AG10803 (cell line): ENCODE results near the gene BICD1.

ENCODE experiments used
- DNase-seq: peaks from one replicate; pipeline ENCODE4 v3.0.0; 2010; ENCODE audit warnings: low read depth
- H3K4me3 ChIP-seq: 2 replicates; pipeline ENCODE4 v1.5.1; 2011; ENCODE audit warnings: mild to moderate bottlenecking, low read length, control low read depth
- CTCF ChIP-seq: conservative IDR thresholded peaks from 2 replicates; pipeline ENCODE4 v1.5.1; 2011; ENCODE audit warnings: mild to moderate bottlenecking, low read length, control low read depth, inconsistent platforms

The BICD1 gene

GRCh38 chr12:32302218-32303173, 195.8 kb downstream of the BICD1 start:
- peak; percentile 26 for TF ChIP-seq CTCF
- H3K4me3 ChIP-seq, result no peak overlapping the region
- DNase-seq, result no peak

GRCh38 chr12:32303174-32303549, 196.5 kb downstream of the BICD1 start:
- H3K4me3 ChIP-seq, result no peak overlapping the region
- peak; percentile 28 for DNase-seq
- no peak for TF ChIP-seq CTCF

- H3K4me3 ChIP-seq, result no peak overlapping the region
- TF ChIP-seq CTCF, result peak; percentile 47
- peak; percentile 24 for DNase-seq
Measured at GRCh38 chr12:32305163-32305562, 198.5 kb downstream of the BICD1 start.

- TF ChIP-seq CTCF, result no peak
- no peak for DNase-seq
- H3K4me3 ChIP-seq, result no peak overlapping the region
Measured at GRCh38 chr12:32307326-32307725, 200.7 kb downstream of the BICD1 start.

GRCh38 chr12:32309811-32310736, 203.4 kb downstream of the BICD1 start:
- TF ChIP-seq CTCF, result no peak
- DNase-seq, result no peak
- H3K4me3 ChIP-seq, result no peak overlapping the region

GRCh38 chr12:32312049-32312670, 205.5 kb downstream of the BICD1 start:
- no peak overlapping the region for H3K4me3 ChIP-seq
- peak; percentile 80 for DNase-seq
- TF ChIP-seq CTCF, result peak; percentile 61
